ENCODE results near the gene GANC. TPM values are rescaled to one million over a fixed set of nuclear protein-coding genes. Genes with fewer than 3 reads are reported as not detected.

Gene GANC
- total RNA-seq, 6 donors from 2014 or later = 67.3 to 295 (median 99.8) TPM

DNA sequence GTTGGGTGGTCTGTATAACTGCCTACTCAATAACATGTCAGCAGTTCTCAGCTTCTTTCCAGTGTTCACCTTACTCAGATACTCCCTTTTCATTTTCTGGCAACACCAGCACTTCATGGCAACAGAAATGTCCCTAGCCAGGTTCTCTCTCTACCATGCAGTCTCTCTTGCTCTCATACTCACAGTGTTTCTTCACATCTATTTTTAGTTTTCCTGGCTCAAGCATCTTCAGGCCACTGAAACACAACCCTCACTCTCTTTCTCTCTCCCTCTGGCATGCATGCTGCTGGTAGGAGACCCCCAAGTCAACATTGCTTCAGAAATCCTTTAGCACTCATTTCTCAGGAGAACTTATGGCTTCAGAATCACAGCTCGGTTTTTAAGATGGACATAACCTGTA lies 86.2 kb downstream of the GANC start, which contains the start of gene CAPN3:
Gene CAPN3 (plus strand): TSS at position 253 of the 400 bp plus-strand sequence. CDS start 305 bp downstream, outside the sequence.
- no peak within 1 kb of the TSS for H3K27ac ChIP-seq
- TF ChIP-seq EP300 (IDR thresholded peaks at IDR 0.05) (no peak), POLR2AphosphoS5 (IDR thresholded peaks at IDR 0.05) (no peak), POLR2A (IDR thresholded peaks at IDR 0.05) (no peak)
- TF ChIP-seq, protein P1, sequence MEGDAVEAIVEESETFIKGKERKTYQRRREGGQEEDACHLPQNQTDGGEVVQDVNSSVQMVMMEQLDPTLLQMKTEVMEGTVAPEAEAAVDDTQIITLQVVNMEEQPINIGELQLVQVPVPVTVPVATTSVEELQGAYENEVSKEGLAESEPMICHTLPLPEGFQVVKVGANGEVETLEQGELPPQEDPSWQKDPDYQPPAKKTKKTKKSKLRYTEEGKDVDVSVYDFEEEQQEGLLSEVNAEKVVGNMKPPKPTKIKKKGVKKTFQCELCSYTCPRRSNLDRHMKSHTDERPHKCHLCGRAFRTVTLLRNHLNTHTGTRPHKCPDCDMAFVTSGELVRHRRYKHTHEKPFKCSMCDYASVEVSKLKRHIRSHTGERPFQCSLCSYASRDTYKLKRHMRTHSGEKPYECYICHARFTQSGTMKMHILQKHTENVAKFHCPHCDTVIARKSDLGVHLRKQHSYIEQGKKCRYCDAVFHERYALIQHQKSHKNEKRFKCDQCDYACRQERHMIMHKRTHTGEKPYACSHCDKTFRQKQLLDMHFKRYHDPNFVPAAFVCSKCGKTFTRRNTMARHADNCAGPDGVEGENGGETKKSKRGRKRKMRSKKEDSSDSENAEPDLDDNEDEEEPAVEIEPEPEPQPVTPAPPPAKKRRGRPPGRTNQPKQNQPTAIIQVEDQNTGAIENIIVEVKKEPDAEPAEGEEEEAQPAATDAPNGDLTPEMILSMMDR (IDR thresholded peaks at IDR 0.05) = no peak
- peaks cover 5 to 26% (median 17%) of the 10 kb centered on the region in 4 donors for H3K36me3 ChIP-seq
- H3K27me3 ChIP-seq = no peaks in the 10 kb centered on the region
- ATAC-seq (ENCODE audit: low FRiP score in 2 of 2) = no peak
- no peak for DNase-seq
- 71 to 83% methylated on average over 1 of the region's 1 CpG for WGBS, 2 donors
- H3K9me3 ChIP-seq = no peaks in the 10 kb centered on the region
- no peak within 1 kb of the TSS for H3K4me3 ChIP-seq
- no peaks in the 10 kb centered on the region for H3K4me1 ChIP-seq

DNA sequence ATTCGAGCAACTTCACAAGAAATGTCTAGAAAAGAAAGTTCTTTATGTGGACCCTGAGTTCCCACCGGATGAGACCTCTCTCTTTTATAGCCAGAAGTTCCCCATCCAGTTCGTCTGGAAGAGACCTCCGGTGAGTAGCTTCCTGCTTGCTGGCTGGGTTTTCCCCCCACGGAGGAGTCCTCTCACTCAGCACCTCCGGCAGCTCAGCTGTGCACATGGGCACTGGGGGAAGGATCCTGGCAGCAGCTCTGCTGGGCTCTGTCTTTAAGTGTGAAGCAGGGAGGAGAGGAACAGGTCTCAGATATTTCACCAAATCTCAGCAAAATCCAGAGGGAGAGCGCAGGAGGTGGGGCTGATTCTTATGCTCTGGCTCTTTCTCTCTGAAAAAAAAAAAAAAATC lies 87.0 kb downstream of the GANC start:
- ATAC-seq (ENCODE audit: low FRiP score in 2 of 2) (no peak), DNase-seq (no peak)
- Histone ChIP-seq H3K4me3 (no peak overlapping the region), H3K4me1 (no peaks in the 10 kb centered on the region), H3K9me3 (no peaks in the 10 kb centered on the region), H3K27ac (no peak overlapping the region), H3K27me3 (no peaks in the 10 kb centered on the region), H3K36me3 (peaks cover 0 to 21% (median 14%) of the 10 kb centered on the region in 4 donors)
- WGBS, 2 donors = 76% methylated on average over 7 of the region's 7 CpGs
- TF ChIP-seq POLR2A (IDR thresholded peaks at IDR 0.05) = no peak
- TF ChIP-seq EP300 (IDR thresholded peaks at IDR 0.05) = no peak
- no peak for TF ChIP-seq POLR2AphosphoS5 (IDR thresholded peaks at IDR 0.05)
- TF ChIP-seq, protein P1 (IDR thresholded peaks at IDR 0.05) = no peak

DNA sequence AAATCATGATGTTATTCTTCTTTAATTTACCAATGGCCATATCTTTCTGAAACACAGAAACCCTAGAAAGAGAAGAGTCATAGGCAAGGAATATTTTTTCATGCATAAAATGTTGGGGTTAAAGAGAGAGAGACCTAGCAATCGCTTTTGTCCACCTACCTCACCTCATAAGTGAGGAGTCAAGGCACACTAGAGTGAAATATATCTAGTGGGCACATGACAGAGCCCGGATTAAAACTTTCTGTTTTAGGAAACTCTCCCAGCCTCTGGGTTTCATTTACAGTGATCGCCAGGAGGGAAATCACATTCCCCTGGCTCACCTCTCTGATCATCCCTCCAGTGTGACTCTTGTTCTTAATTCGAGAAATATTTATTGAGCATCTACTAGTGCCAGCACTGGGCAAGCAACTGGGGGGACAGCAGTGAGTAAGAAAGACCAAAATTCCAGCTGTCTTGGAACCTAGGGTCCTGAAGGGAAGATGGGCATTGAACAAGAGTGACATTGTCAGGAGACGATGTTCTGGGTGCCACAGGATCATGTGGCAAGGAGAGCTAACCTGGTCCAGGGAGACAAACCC lies 87.6 kb downstream of the GANC start:
- no peaks in the 10 kb centered on the region for H3K27me3 ChIP-seq
- H3K4me3 ChIP-seq = no peak overlapping the region
- H3K36me3 ChIP-seq = peaks cover 0 to 16% (median 10%) of the 10 kb centered on the region in 4 donors
- no peaks in the 10 kb centered on the region for H3K4me1 ChIP-seq
- TF ChIP-seq EP300 (IDR thresholded peaks at IDR 0.05) (no peak), POLR2AphosphoS5 (IDR thresholded peaks at IDR 0.05) (no peak), POLR2A (IDR thresholded peaks at IDR 0.05) (no peak)
- TF ChIP-seq, protein P1 (IDR thresholded peaks at IDR 0.05) = no peak
- ATAC-seq (ENCODE audit: low FRiP score in 2 of 2) (no peak), DNase-seq (no peak)
- WGBS, 2 donors = 94 to 97% methylated on average over 5 of the region's 5 CpGs
- no peak overlapping the region for H3K27ac ChIP-seq
- H3K9me3 ChIP-seq = no peaks in the 10 kb centered on the region

DNA sequence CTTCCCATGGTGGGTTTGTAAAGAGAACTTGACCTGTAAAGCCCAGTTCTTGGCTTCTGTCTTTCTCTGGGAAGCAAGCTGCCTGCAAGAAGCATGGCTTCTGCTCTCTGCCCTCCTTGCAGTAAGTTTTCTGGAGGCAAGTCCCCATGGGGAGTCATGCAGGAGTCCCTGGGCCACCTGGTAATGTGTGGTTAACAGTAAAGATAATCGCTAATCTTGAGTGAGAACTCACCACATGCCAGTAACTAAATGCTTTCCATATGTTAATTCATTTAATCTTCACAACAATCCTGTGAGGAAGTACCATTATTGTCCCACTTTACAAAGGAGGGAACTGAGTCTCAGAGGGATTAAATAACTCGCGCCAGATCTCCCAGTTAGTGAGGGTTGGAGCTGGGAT lies 90.5 kb downstream of the GANC start:
- 92 to 97% methylated on average over 3 of the region's 3 CpGs for WGBS, 2 donors
- no peak overlapping the region for H3K27ac ChIP-seq
- peaks cover 0 to 7% (median 5%) of the 10 kb centered on the region in 4 donors for H3K36me3 ChIP-seq
- TF ChIP-seq POLR2A (IDR thresholded peaks at IDR 0.05) (no peak), POLR2AphosphoS5 (IDR thresholded peaks at IDR 0.05) (no peak), EP300 (IDR thresholded peaks at IDR 0.05) (no peak)
- TF ChIP-seq, protein P1 (IDR thresholded peaks at IDR 0.05) = no peak
- ATAC-seq (ENCODE audit: low FRiP score in 2 of 2) (no peak), DNase-seq (no peak)
- H3K4me3 ChIP-seq = no peak overlapping the region
- no peaks in the 10 kb centered on the region for H3K9me3 ChIP-seq
- H3K4me1 ChIP-seq = peaks cover 0 to 14% (median 9%) of the 10 kb centered on the region in 4 donors
- no peaks in the 10 kb centered on the region for H3K27me3 ChIP-seq

DNA sequence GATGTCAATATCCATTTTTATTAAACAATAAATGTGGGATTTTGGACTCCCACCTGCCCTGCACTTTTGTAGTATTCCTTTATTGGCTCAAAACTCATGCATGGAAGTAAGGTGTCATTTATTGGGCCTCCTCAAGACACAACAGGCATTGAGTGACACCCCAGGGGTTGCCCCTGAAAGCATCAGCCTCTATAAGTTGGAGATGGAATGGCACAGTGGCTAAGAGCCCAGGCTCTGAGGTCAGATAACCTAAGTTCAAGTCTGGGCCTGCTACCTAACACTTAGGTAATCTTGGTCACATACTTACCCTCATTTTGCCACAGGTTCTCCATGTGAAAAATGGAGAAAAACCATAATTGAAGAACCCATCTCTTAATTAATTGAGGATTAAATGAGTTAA lies 90.9 kb downstream of the GANC start:
- TF ChIP-seq EP300 (IDR thresholded peaks at IDR 0.05) = no peak
- TF ChIP-seq, protein P1 (IDR thresholded peaks at IDR 0.05) = no peak
- no peak for TF ChIP-seq POLR2A (IDR thresholded peaks at IDR 0.05)
- no peak for TF ChIP-seq POLR2AphosphoS5 (IDR thresholded peaks at IDR 0.05)
- no peaks in the 10 kb centered on the region for H3K27me3 ChIP-seq
- no peak for ATAC-seq (ENCODE audit: low FRiP score in 2 of 2)
- H3K9me3 ChIP-seq = no peaks in the 10 kb centered on the region
- H3K36me3 ChIP-seq = peaks cover 0 to 7% (median 5%) of the 10 kb centered on the region in 4 donors
- H3K4me1 ChIP-seq = peaks cover 0 to 14% (median 9%) of the 10 kb centered on the region in 4 donors
- no peak overlapping the region for H3K4me3 ChIP-seq
- DNase-seq = no peak
- no peak overlapping the region for H3K27ac ChIP-seq

Measured in upper lobe of left lung (tissue), 6 donors.